Measurements from ENCODE around the gene SMPDL3B. TPM values are rescaled to one million over a fixed set of nuclear protein-coding genes. Genes with fewer than 3 reads are reported as not detected.

The SMPDL3B gene
- total and polyA plus RNA-seq, 2 of the 13 experiments (the other 11 are each of a cell fraction or from before 2014, with no cell fraction given): 0.29 to 1.3 TPM

GRCh38 chr1:27970401-27970800 is 35.6 kb downstream of the SMPDL3B start:
- intact Hi-C loops (cut with micrococcal nuclease; ENCODE audit: unreplicated experiment): no loop called here
- H2AFZ ChIP-seq (ENCODE audit: low read length): no peak overlapping the region
- H3K4me2 ChIP-seq (ENCODE audit: low read depth, low read length): no peak overlapping the region
- no peak overlapping the region for H3K27ac ChIP-seq (ENCODE audit: extremely low read length, insufficient read depth, low read length)
- no peaks in the 10 kb centered on the region for H4K20me1 ChIP-seq (ENCODE audit: insufficient read depth, low read length)
- H3K9ac ChIP-seq (ENCODE audit: insufficient read depth, low read depth, low read length): no peak overlapping the region
- POLR2A ChIA-PET: no interaction called here
- no peak for FAIRE-seq
- no peak for DNase-seq (ENCODE audit: low spot score)
- no peaks in the 10 kb centered on the region for H3K79me2 ChIP-seq (ENCODE audit: insufficient read depth, low read length)
- H3K27me3 ChIP-seq (ENCODE audit: control insufficient read depth in 1 of 2, insufficient read depth in 2 of 2, low read length in 2 of 2): no peaks in the 10 kb centered on the region
- no peak for ATAC-seq
- H3K36me3 ChIP-seq (replicated peaks in 1 of 2; ENCODE audit: control insufficient read depth in 1 of 2, insufficient read depth in 2 of 2, low read length in 2 of 2): peaks cover 7 to 18% of the 10 kb centered on the region in 2 experiments; a peak in 4 of 5 replicates
- 97% methylated on average over 6 of the region's 6 CpGs for WGBS (ENCODE audit: low lambda C conversion rate)
- no peak overlapping the region for H3K4me3 ChIP-seq (replicated peaks in 1 of 3; ENCODE audit: insufficient read depth in 1 of 3, low read depth in 2 of 3, low read length in 3 of 3)
- in situ Hi-C loops (cut with HindIII; ENCODE audit: extremely low pct_ligation_motif_present, low pct_unique_long_range_greater_than_20kb): no loop called here
- no TSS peak for BruUV-seq (replicated peaks)
- TF ChIP-seq, protein P1, sequence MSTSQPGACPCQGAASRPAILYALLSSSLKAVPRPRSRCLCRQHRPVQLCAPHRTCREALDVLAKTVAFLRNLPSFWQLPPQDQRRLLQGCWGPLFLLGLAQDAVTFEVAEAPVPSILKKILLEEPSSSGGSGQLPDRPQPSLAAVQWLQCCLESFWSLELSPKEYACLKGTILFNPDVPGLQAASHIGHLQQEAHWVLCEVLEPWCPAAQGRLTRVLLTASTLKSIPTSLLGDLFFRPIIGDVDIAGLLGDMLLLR (CRISPR knock-in tag; IDR thresholded peaks at IDR 0.05): no peak
- no peak for TF ChIP-seq ZNF746 (CRISPR knock-in tag; IDR thresholded peaks at IDR 0.05)
- H3K4me1 ChIP-seq (ENCODE audit: insufficient read depth, low read length): peaks cover 11% of the 10 kb centered on the region; the same call in 1 of the 2 replicates
- no peaks in the 10 kb centered on the region for H3K9me3 ChIP-seq (ENCODE audit: low read length)
- CTCF ChIA-PET (ENCODE audit: low intra/inter-chr PET ratio, low total read pairs): no interaction called here

DNA sequence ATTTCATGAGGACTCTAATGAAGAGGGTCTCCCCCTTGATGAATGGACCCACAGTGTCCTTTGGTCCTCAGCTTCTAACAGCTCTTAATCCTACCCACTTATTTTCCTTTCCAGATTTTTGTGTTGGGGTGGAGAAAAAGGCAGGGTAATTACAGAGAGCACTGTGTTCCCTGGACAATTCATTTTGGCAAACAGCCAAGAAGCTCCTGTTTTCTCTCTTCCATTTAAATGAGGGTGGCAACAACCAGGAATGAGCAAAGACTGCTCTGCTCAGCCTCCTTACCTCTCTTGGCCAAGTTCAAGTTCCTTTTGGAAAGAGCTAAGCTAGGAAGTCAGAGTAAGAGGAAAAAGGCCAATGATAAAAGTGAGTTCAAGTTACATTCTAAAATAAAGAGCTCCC is 36.9 kb downstream of the SMPDL3B start:
- in situ Hi-C loops (cut with HindIII; ENCODE audit: extremely low pct_ligation_motif_present, low pct_unique_long_range_greater_than_20kb): no loop called here
- Histone ChIP-seq H2AFZ (ENCODE audit: low read length) (no peak overlapping the region), H3K27me3 (ENCODE audit: control insufficient read depth in 1 of 2, insufficient read depth in 2 of 2, low read length in 2 of 2) (no peaks in the 10 kb centered on the region), H4K20me1 (ENCODE audit: insufficient read depth, low read length) (no peaks in the 10 kb centered on the region), H3K4me3 (replicated peaks in 1 of 3; ENCODE audit: insufficient read depth in 1 of 3, low read depth in 2 of 3, low read length in 3 of 3) (no peak overlapping the region), H3K36me3 (replicated peaks in 1 of 2; ENCODE audit: control insufficient read depth in 1 of 2, insufficient read depth in 2 of 2, low read length in 2 of 2) (peaks cover 7 to 18% of the 10 kb centered on the region in 2 experiments; a peak in 3 of 5 replicates), H3K9ac (ENCODE audit: insufficient read depth, low read depth, low read length) (no peak overlapping the region), H3K9me3 (ENCODE audit: low read length) (no peaks in the 10 kb centered on the region), H3K4me2 (ENCODE audit: low read depth, low read length) (no peak overlapping the region), H3K27ac (ENCODE audit: extremely low read length, insufficient read depth, low read length) (no peak overlapping the region), H3K4me1 (ENCODE audit: insufficient read depth, low read length) (peaks cover 11% of the 10 kb centered on the region; the same call in 1 of the 2 replicates), H3K79me2 (ENCODE audit: insufficient read depth, low read length) (no peaks in the 10 kb centered on the region)
- no peak for TF ChIP-seq ZNF317 (CRISPR knock-in tag; IDR thresholded peaks at IDR 0.05)
- TF ChIP-seq IKZF4 (CRISPR knock-in tag; IDR thresholded peaks at IDR 0.05; ENCODE audit: borderline replicate concordance, low read depth, not compliant biosample characterization): no peak
- TF ChIP-seq ZNF207 (IDR thresholded peaks at IDR 0.05; ENCODE audit: borderline replicate concordance): no peak
- no peak for TF ChIP-seq SSRP1 (CRISPR knock-in tag; IDR thresholded peaks at IDR 0.05)
- no peak for DNase-seq (ENCODE audit: low spot score)
- CTCF ChIA-PET (ENCODE audit: low intra/inter-chr PET ratio, low total read pairs): no interaction called here
- POLR2A ChIA-PET: interaction anchor here (0.7 kb wide), 1 partner anchor 36 kb away, joined by 3 read pairs; no protein-coding TSS in a partner anchor
- BruUV-seq (replicated peaks): no TSS peak
- FAIRE-seq: no peak
- intact Hi-C loops (cut with micrococcal nuclease; ENCODE audit: unreplicated experiment): no loop called here
- ATAC-seq: no peak
